NCI-H1092 treated with DMSO at 0.1 percent for 48 hours (cell line): ENCODE data around the gene LDLR.
A peak's percentile ranks its signal among the peaks of the same experiment; 100 is the strongest.
"Not testable (repeated sequence)": the region's sequence is repeated elsewhere in the genome, so short reads cannot be mapped to it uniquely, and the experiment has no call there.

ENCODE experiments used
- DNase-seq: peaks from one replicate; lab custom pipeline; 2025; lab: John Stamatoyannopoulos, UW

LDLR gene

GRCh38 chr19:11106477-11106876 is 17.2 kb downstream of the LDLR start:
- DNase-seq = no peak

GRCh38 chr19:11108746-11109145 is 19.5 kb downstream of the LDLR start:
- DNase-seq = no peak

DNA sequence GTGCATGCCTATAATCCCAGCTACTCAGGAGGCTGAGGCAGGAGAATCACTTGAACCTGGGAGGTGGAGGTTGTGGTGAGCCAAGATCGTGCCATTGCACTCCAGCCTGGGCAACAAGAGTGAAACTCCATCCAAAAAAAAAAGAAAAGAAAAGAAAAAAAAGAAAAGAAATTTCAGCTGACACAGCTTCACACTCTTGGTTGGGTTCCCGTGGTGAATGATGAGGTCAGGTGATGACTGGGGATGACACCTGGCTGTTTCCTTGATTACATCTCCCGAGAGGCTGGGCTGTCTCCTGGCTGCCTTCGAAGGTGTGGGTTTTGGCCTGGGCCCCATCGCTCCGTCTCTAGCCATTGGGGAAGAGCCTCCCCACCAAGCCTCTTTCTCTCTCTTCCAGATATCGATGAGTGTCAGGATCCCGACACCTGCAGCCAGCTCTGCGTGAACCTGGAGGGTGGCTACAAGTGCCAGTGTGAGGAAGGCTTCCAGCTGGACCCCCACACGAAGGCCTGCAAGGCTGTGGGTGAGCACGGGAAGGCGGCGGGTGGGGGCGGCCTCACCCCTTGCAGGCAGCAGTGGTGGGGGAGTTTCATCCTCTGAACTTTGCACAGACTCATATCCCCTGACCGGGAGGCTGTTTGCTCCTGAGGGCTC is 22.0 kb downstream of the LDLR start:
- no peak for DNase-seq

DNA sequence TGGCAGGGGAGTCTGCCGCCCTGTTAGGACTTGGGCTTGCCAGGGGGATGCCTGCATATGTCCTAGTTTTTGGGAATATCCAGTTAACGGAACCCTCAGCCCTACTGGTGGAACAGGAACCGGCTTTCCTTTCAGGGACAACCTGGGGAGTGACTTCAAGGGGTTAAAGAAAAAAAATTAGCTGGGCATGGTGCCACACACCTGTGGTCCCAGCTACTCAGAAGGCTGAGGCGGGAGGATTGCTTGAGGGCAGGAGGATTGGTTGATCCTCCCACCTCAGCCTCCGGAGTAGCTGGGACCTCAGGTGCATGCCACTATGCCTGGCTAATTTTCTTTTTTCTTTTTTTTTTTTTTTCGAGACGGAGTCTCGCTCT is 22.5 kb downstream of the LDLR start:
- no peak for DNase-seq

DNA sequence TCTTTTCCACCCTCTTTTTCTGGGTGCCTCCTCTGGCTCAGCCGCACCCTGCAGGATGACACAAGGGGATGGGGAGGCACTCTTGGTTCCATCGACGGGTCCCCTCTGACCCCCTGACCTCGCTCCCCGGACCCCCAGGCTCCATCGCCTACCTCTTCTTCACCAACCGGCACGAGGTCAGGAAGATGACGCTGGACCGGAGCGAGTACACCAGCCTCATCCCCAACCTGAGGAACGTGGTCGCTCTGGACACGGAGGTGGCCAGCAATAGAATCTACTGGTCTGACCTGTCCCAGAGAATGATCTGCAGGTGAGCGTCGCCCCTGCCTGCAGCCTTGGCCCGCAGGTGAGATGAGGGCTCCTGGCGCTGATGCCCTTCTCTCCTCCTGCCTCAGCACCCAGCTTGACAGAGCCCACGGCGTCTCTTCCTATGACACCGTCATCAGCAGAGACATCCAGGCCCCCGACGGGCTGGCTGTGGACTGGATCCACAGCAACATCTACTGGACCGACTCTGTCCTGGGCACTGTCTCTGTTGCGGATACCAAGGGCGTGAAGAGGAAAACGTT is 24.0 kb downstream of the LDLR start:
- DNase-seq = no peak

- no peak for DNase-seq
Measured at GRCh38 chr19:11115042-11115441, 25.8 kb downstream of the LDLR start.

DNA sequence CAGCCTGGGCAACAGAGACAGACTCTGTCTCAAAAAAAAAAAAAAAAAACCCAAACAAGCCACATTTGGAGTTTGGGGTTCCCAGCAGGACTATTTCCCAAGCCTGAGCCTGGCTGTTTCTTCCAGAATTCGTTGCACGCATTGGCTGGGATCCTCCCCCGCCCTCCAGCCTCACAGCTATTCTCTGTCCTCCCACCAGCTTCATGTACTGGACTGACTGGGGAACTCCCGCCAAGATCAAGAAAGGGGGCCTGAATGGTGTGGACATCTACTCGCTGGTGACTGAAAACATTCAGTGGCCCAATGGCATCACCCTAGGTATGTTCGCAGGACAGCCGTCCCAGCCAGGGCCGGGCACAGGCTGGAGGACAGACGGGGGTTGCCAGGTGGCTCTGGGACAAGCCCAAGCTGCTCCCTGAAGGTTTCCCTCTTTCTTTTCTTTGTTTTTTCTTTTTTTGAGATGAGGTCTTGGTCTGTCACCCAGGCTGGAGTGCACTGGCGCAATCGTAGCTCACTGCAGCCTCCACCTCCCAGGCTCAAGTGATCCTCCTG is 26.7 kb downstream of the LDLR start:
- DNase-seq = no peak

- no peak for DNase-seq
Measured at GRCh38 chr19:11116507-11116906, 27.2 kb downstream of the LDLR start.

DNA sequence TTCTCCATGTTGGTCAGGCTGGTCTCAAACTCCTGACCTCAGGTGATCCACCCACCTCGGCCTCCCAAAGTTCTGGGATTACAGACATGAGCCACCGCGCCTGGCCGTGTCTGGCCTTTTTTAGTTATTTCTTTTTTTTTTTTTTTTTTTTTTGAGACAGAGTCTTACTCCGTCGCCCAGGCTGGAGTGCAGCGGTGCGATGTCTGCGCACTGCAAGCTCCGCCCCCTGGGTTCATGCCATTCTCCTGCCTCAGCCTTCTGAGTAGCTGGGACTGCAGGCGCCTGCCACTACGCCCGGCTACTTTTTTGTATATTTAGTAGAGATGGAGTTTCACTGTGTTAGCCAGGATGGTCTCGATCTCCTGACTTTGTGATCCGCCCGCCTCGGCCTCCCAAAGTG is 32.7 kb downstream of the LDLR start:
- DNase-seq = not testable (repeated sequence)

DNA sequence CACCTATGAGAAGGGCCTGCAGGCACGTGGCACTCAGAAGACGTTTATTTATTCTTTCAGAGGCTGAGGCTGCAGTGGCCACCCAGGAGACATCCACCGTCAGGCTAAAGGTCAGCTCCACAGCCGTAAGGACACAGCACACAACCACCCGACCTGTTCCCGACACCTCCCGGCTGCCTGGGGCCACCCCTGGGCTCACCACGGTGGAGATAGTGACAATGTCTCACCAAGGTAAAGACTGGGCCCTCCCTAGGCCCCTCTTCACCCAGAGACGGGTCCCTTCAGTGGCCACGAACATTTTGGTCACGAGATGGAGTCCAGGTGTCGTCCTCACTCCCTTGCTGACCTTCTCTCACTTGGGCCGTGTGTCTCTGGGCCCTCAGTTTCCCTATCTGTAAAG is 33.9 kb downstream of the LDLR start:
- DNase-seq = no peak

DNA sequence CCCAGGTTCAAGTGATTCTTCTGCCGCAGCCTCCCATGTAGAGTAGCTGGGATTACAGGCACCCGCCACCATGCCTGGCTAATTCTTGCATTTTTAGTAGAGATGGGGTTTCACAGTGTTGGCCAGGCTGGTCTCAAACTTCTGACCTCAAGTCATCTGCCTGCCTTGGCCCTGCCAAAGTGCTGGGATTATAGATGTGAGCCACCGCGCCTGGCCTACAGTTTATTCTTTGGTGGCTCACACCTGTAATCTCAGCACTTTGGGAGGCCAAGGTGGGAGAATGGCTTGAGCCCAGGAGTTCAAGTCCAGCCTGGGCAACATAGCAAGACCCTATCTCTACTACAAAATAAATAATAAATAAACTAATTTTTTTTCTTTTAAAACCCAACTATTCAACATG is 34.9 kb downstream of the LDLR start:
- DNase-seq = not testable (repeated sequence)

GRCh38 chr19:11125994-11126685 is 36.9 kb downstream of the LDLR start:
- DNase-seq = peak; percentile 19

- DNase-seq = no peak
Measured at GRCh38 chr19:11127905-11128304, 38.6 kb downstream of the LDLR start.

GRCh38 chr19:11130824-11131455 is 41.7 kb downstream of the LDLR start:
- DNase-seq = peak; percentile 36

GRCh38 chr19:11131471-11131870 is 42.2 kb downstream of the LDLR start:
- no peak for DNase-seq

DNA sequence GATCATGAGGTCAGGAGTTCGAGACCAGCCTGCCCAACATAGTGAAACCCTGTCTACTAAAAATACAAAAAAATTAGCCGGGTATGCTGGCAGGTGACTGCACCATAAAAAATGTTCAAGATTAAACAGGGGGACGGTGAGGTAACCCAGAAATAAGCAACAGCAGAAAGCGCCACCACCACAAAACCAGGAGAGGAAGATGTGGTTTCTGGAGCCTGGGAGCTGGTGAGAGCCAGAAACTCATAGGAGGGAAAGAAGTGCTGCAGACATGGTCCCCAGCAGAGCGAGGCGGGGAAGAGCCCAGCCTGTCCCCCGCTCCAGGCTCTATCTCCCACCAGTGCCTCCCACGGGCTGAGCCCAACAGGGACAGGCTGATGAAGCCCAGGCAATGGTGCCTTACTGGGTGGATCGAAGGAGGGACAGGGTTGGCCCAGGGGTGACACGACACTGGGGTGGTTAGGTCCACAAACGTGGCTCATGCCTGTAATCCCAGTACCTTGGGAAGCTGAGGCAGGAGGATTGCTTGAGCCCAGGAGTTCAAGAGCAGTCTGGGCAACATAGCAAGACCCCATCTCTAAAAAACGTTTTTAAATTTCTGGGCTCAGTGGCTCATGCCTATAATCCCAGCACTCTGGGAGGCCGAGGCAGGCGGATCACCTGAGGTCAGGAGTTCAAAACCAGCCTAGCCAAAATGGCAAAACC is 47.3 kb downstream of the LDLR start:
- DNase-seq = no peak

- peak; percentile 79 for DNase-seq
Measured at GRCh38 chr19:11137542-11138384, 48.5 kb downstream of the LDLR start.

GRCh38 chr19:11138601-11139300 is 49.5 kb downstream of the LDLR start:
- no peak for DNase-seq

GRCh38 chr19:11140023-11140538 is 50.8 kb downstream of the LDLR start:
- not testable (repeated sequence) for DNase-seq

DNA sequence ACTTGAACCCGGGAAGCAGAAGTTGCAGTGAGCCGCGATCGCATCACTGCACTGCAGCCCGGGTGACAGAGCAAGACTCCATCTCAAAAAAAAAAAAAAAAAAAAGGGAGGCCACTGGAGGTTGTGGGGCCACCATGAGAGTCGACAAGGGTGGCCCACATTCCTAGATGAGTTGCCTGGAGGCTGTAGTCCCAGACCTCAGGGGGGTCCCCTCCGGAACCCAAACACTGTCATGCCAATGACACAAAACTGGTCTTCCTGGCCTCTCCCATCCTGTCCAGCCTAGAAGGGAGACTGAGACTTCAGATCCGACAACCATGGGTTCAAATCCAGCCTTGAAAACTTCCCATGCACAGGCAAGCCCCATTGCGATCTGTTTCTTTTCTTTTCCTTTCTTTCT is 51.6 kb downstream of the LDLR start:
- no peak for DNase-seq
